GM12878 (cell line): ENCODE data around the gene PDRG1. TPM values are rescaled to one million over a fixed set of nuclear protein-coding genes. Genes with fewer than 3 reads are reported as not detected.
A peak's percentile ranks its signal among the peaks of the same experiment; 100 is the strongest.

Experiments used
- IKZF2 ChIP-seq, 2 experiments: fragments of 450-650 bp; IDR thresholded peaks; 2 replicates each; pipeline ENCODE4 v1.6.1; 2017; ENCODE audit warnings: mild to moderate bottlenecking in 2 of 2, moderate library complexity in 2 of 2
- MEF2B ChIP-seq: fragments of 450-650 bp; IDR thresholded peaks from 2 replicates; pipeline ENCODE4 v1.6.1; 2018; ENCODE audit warnings: mild to moderate bottlenecking, moderate library complexity; ENCODE audit not compliant: partially characterized antibody, poor library complexity, severe bottlenecking
- MTA2 ChIP-seq: fragments of 450-650 bp; IDR thresholded peaks from 2 replicates; pipeline ENCODE4 v1.6.1; 2016; ENCODE audit warnings: low read depth, mild to moderate bottlenecking, moderate library complexity
- NBN ChIP-seq: fragments of 450-650 bp; IDR thresholded peaks from 2 replicates; pipeline ENCODE4 v1.6.1; 2016
- SKIL ChIP-seq: fragments of 450-650 bp; IDR thresholded peaks from 2 replicates; pipeline ENCODE4 v1.6.1; 2017; ENCODE audit warnings: mild to moderate bottlenecking, low read depth, inconsistent platforms; ENCODE audit not compliant: poor library complexity, severe bottlenecking
- SPI1 ChIP-seq: IDR thresholded peaks from 2 replicates; pipeline ENCODE4 v1.6.1; 2011; ENCODE audit warnings: low read depth, mild to moderate bottlenecking, low read length, moderate library complexity, borderline replicate concordance; ENCODE audit not compliant: insufficient read depth
- ZNF24 ChIP-seq: fragments of 450-650 bp; IDR thresholded peaks from 2 replicates; pipeline ENCODE4 v1.6.1; 2017; ENCODE audit warnings: antibody characterized with exemption, mild to moderate bottlenecking
- ZNF384 ChIP-seq: IDR thresholded peaks from 2 replicates; pipeline ENCODE4 v1.6.1; 2012; ENCODE audit warnings: low read depth, mild to moderate bottlenecking, low read length, improper control_type of control experiment, borderline replicate concordance
- polyA plus RNA-seq, 11 experiments: library from polyadenylated mRNA; depleted of rRNA in 4 of 11; unstranded in 6 of 11; stranded (reverse) in 5 of 11; fragments of >200 nt; fragmentation: Nextera tagmentation in 4 of 11; fragmentation: Illumina TruSeq in 1 of 11; extraction: Ambion mirVana in 4 of 11; extraction: Trizol in 1 of 11; gene quantifications; 1 replicate in 1 of 11; 2 replicates in 10 of 11; pipeline versions ENCODE4 v1.2.1 to v1.2.3, GENCODE V29; 2011 to 2016; ENCODE audit warnings: inconsistent platforms in 2 of 11, missing spikeins in 2 of 11, low read depth in 1 of 11
- total RNA-seq, 4 experiments: library from RNA; depleted of rRNA in 3 of 4; stranded (reverse); fragments of >200 nt in 3 of 4; fragmentation: Illumina TruSeq in 1 of 4; extraction: Trizol in 1 of 4; gene quantifications; 2 replicates each; pipeline versions ENCODE4 v1.2.1 to v1.2.3, GENCODE V29; 2013 to 2021
- TF ChIP-seq, protein P1 (sequence below): fragments of 450-650 bp; IDR thresholded peaks from 2 replicates; pipeline ENCODE4 v1.6.1; 2017; ENCODE audit warnings: mild to moderate bottlenecking, moderate library complexity

The PDRG1 gene
- total and polyA plus RNA-seq, 10 of the 15 experiments (the other 5 are each of a cell fraction or from before 2014, with no cell fraction given), result 11.1 to 55.8 (median 23.3) TPM

- TF ChIP-seq, protein P1, sequence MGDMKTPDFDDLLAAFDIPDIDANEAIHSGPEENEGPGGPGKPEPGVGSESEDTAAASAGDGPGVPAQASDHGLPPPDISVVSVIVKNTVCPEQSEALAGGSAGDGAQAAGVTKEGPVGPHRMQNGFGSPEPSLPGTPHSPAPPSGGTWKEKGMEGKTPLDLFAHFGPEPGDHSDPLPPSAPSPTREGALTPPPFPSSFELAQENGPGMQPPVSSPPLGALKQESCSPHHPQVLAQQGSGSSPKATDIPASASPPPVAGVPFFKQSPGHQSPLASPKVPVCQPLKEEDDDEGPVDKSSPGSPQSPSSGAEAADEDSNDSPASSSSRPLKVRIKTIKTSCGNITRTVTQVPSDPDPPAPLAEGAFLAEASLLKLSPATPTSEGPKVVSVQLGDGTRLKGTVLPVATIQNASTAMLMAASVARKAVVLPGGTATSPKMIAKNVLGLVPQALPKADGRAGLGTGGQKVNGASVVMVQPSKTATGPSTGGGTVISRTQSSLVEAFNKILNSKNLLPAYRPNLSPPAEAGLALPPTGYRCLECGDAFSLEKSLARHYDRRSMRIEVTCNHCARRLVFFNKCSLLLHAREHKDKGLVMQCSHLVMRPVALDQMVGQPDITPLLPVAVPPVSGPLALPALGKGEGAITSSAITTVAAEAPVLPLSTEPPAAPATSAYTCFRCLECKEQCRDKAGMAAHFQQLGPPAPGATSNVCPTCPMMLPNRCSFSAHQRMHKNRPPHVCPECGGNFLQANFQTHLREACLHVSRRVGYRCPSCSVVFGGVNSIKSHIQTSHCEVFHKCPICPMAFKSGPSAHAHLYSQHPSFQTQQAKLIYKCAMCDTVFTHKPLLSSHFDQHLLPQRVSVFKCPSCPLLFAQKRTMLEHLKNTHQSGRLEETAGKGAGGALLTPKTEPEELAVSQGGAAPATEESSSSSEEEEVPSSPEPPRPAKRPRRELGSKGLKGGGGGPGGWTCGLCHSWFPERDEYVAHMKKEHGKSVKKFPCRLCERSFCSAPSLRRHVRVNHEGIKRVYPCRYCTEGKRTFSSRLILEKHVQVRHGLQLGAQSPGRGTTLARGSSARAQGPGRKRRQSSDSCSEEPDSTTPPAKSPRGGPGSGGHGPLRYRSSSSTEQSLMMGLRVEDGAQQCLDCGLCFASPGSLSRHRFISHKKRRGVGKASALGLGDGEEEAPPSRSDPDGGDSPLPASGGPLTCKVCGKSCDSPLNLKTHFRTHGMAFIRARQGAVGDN, result 0 out of 2 replicates have a peak, but pooled peaks have one; percentile 29
- TF ChIP-seq ZNF24 (0 out of 2 replicates have a peak, but pooled peaks have one; percentile 16), NBN (peak; percentile 78; the same call in 1 of the 2 replicates), IKZF2 (IDR thresholded peaks at IDR 0.05) (peak in 1 of 2 experiments; percentile 19; a peak in 2 of 4 replicates), MEF2B (peak; percentile 30), MTA2 (peak; percentile 76), ZNF384 (peak; percentile 57), SPI1 (peak; percentile 81; the same call in 1 of the 2 replicates), SKIL (peak; percentile 20)
Measured at GRCh38 chr20:31917962-31918412, 33.9 kb downstream of the PDRG1 start (continued).
